Panc1 (cell line): ENCODE data around the gene CAPRIN2. TPM values are rescaled to one million over a fixed set of nuclear protein-coding genes. Genes with fewer than 3 reads are reported as not detected.

ENCODE experiments used
- ATAC-seq: fragments of 200-7000 bp; cut with Tn5 transposase; 2 replicates; pipeline ENCODE4 v1.9.1; 2020; ENCODE audit warnings: mild to moderate bottlenecking, moderate library complexity
- BruUV-seq: library from RNA; stranded (reverse); fragments of 400-500 nt; replicated peaks from 2 replicates; lab custom pipeline; 2021; lab: Mats Ljungman, UMichigan
- CTCF ChIA-PET: fragments of 300-600 bp; sonication (Branson Sonifier 250); formaldehyde crosslinking; loops from one replicate; lab custom pipeline; 2022; ENCODE audit warnings: antibody characterized with exemption; lab: Charles Lee
- POLR2A ChIA-PET: fragments of 300-600 bp; sonication (Branson Sonifier 250); formaldehyde crosslinking; loops from one replicate; lab custom pipeline; 2022; ENCODE audit warnings: antibody characterized with exemption; lab: Charles Lee
- DNase-seq: peaks from one replicate; pipeline ENCODE4 v3.0.0-alpha.2; 2010; ENCODE audit warnings: low read depth, low spot score
- H3K27ac ChIP-seq: 2 replicates; pipeline ENCODE4 v1.5.1; 2011; ENCODE audit warnings: mild to moderate bottlenecking, low read length, inconsistent platforms
- H3K27me3 ChIP-seq: fragments of 200-500 bp; sonication (Bioruptor generic); 2 replicates; pipeline ENCODE4 v1.6.0; 2014; ENCODE audit warnings: low read length, inconsistent platforms; ENCODE audit not compliant: control insufficient read depth, insufficient read depth
- H3K36me3 ChIP-seq: fragments of 200-500 bp; sonication (Bioruptor generic); 2 replicates; pipeline ENCODE4 v1.5.1; 2014; ENCODE audit warnings: inconsistent platforms, mild to moderate bottlenecking, low read length, moderate library complexity; ENCODE audit not compliant: control insufficient read depth, insufficient read depth
- H3K4me1 ChIP-seq: 2 replicates; pipeline ENCODE4 v1.5.1; 2011; ENCODE audit warnings: inconsistent platforms, mild to moderate bottlenecking, low read length, moderate library complexity; ENCODE audit not compliant: control insufficient read depth, insufficient read depth
- H3K4me3 ChIP-seq, 2 experiments: 2 replicates each; pipeline ENCODE4 v1.5.1; 2011 to 2012; ENCODE audit warnings: low read depth in 2 of 2, low read length in 2 of 2, mild to moderate bottlenecking in 2 of 2, inconsistent platforms in 1 of 2, moderate library complexity in 1 of 2
- H3K9me3 ChIP-seq: fragments of 200-500 bp; sonication (Bioruptor generic); 2 replicates; pipeline ENCODE4 v1.5.1; 2014; ENCODE audit warnings: low read depth, mild to moderate bottlenecking, inconsistent platforms, low read length, moderate library complexity; ENCODE audit not compliant: control insufficient read depth, insufficient read depth
- POLR2AphosphoS5 ChIP-seq: IDR thresholded peaks from 2 replicates; pipeline ENCODE4 v1.6.1; 2012; ENCODE audit warnings: mild to moderate bottlenecking, low read depth, low read length, moderate library complexity
- SIN3A ChIP-seq: IDR thresholded peaks from 2 replicates; pipeline ENCODE4 v1.6.1; 2012; ENCODE audit warnings: low read depth, mild to moderate bottlenecking, low read length, moderate library complexity, borderline replicate concordance; ENCODE audit not compliant: insufficient read depth
- TCF7L2 ChIP-seq: IDR thresholded peaks from 2 replicates; pipeline ENCODE4 v1.6.1; 2011; ENCODE audit warnings: mild to moderate bottlenecking, low read depth, low read length, inconsistent platforms
- in situ Hi-C: cut with HindIII; loops from 2 replicates; pipeline ENCODE4 v1.10.0; 2016; ENCODE audit warnings: low sequenced_read_pairs, low pct_unique_long_range_greater_than_20kb
- intact Hi-C: fragments of 100-400 bp; cut with micrococcal nuclease; formaldehyde crosslinking; loops from one replicate; pipeline ENCODE4 v1.10.0; 2022; ENCODE audit not compliant: unreplicated experiment
- total RNA-seq: library from RNA; stranded (reverse); gene quantifications from one replicate; pipeline ENCODE4 v1.2.1, GENCODE V29; 2021; ENCODE audit not compliant: unreplicated experiment
- TF ChIP-seq, protein P1 (sequence below), 2 experiments: IDR thresholded peaks; 2 replicates each; pipeline ENCODE4 v1.6.1; 2011 to 2012; ENCODE audit warnings: low read depth in 2 of 2, control low read depth in 1 of 2, low read length in 1 of 2, mild to moderate bottlenecking in 1 of 2, moderate library complexity in 1 of 2; ENCODE audit not compliant: insufficient read depth in 1 of 2
- TF ChIP-seq, protein P2 (sequence below): fragments of 450-650 bp; IDR thresholded peaks from 2 replicates; pipeline ENCODE4 v1.5.1; 2017; ENCODE audit warnings: mild to moderate bottlenecking

Gene CAPRIN2
- total RNA-seq, 1 experiment from 2014 or later: 28.6 TPM

DNA sequence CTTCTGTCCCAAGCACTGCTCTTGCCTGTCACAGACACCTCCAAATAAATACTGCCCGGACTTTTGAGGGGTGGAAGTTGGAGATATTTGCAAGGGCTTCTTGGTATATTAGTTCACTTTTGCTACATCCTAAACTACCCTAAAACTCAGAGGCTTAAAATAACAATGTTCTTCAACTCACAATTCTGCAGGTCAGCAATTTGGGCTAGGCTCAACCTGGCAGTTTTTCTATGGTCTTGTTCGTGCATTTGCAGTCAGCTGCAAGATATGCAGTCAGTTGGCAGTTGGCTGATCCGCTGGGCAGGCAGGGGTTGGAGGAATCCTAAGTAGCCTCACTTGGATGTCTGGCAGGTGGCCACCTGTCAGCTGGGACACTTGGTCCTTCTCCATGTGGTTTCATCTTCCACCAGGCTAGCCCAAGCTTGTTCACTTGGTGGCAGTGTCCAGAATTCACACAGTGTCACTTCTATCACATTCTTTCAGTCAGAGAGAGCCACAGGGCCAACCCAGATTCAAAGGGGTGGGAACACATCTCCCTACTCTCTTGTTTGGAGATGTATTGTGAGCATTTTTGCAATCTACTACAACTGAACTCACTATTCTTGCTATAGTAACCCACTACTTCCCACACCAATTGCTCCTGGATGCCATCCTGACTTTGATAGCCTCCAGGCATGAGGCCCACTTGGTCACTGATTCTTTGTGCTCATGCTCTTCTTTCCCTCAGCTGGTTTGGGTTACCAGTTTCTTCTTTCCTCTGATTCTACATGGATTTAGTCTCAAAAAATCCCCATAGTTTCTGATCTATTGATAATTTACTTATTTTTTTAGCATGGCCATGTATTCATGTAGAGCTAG, 27.8 kb upstream of the CAPRIN2 start:
- Histone ChIP-seq H3K4me3 (no peak overlapping the region), H3K36me3 (no peaks in the 10 kb centered on the region), H3K9me3 (peaks cover 21% of the 10 kb centered on the region), H3K27ac (no peak overlapping the region), H3K27me3 (no peaks in the 10 kb centered on the region), H3K4me1 (no peaks in the 10 kb centered on the region)
- intact Hi-C loops: no loop called here
- POLR2A ChIA-PET: interaction anchor here (0.6 kb wide), 1 partner anchor 110 kb away, joined by 3 read pairs; no protein-coding TSS in a partner anchor
- TF ChIP-seq, protein P1, sequence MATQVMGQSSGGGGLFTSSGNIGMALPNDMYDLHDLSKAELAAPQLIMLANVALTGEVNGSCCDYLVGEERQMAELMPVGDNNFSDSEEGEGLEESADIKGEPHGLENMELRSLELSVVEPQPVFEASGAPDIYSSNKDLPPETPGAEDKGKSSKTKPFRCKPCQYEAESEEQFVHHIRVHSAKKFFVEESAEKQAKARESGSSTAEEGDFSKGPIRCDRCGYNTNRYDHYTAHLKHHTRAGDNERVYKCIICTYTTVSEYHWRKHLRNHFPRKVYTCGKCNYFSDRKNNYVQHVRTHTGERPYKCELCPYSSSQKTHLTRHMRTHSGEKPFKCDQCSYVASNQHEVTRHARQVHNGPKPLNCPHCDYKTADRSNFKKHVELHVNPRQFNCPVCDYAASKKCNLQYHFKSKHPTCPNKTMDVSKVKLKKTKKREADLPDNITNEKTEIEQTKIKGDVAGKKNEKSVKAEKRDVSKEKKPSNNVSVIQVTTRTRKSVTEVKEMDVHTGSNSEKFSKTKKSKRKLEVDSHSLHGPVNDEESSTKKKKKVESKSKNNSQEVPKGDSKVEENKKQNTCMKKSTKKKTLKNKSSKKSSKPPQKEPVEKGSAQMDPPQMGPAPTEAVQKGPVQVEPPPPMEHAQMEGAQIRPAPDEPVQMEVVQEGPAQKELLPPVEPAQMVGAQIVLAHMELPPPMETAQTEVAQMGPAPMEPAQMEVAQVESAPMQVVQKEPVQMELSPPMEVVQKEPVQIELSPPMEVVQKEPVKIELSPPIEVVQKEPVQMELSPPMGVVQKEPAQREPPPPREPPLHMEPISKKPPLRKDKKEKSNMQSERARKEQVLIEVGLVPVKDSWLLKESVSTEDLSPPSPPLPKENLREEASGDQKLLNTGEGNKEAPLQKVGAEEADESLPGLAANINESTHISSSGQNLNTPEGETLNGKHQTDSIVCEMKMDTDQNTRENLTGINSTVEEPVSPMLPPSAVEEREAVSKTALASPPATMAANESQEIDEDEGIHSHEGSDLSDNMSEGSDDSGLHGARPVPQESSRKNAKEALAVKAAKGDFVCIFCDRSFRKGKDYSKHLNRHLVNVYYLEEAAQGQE (IDR thresholded peaks at IDR 0.05; ENCODE audit: insufficient read depth in 1 of 2, low read depth in 2 of 2, low read length in 1 of 2): no peak
- TF ChIP-seq, protein P2, sequence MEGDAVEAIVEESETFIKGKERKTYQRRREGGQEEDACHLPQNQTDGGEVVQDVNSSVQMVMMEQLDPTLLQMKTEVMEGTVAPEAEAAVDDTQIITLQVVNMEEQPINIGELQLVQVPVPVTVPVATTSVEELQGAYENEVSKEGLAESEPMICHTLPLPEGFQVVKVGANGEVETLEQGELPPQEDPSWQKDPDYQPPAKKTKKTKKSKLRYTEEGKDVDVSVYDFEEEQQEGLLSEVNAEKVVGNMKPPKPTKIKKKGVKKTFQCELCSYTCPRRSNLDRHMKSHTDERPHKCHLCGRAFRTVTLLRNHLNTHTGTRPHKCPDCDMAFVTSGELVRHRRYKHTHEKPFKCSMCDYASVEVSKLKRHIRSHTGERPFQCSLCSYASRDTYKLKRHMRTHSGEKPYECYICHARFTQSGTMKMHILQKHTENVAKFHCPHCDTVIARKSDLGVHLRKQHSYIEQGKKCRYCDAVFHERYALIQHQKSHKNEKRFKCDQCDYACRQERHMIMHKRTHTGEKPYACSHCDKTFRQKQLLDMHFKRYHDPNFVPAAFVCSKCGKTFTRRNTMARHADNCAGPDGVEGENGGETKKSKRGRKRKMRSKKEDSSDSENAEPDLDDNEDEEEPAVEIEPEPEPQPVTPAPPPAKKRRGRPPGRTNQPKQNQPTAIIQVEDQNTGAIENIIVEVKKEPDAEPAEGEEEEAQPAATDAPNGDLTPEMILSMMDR: no peak
- TF ChIP-seq POLR2AphosphoS5: no peak
- no peak for TF ChIP-seq TCF7L2
- TF ChIP-seq SIN3A: no peak
- in situ Hi-C loops: no loop called here
- DNase-seq: no peak
- BruUV-seq: no TSS peak
- CTCF ChIA-PET: no interaction called here
- peak; percentile 17; the same call in 1 of the 2 replicates for ATAC-seq

DNA sequence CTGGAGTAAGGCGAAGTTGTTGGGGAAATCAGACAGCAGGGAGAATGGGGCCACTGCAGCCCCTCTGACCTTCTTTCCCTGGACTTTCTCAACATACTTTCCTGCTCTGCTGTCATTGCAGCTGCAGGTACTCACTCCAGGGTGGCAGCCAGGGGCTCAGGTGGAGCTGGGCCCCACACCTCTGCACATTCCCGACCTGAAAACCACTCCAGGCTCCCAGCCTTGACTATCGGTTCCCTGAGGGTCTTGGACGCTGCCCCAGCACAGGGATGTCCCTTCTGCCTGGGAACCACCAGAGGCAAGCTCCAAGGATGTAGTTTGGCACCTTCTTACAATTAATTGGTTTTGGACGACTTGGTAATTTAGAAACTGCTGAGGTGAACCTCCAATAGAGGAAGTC, 24.8 kb upstream of the CAPRIN2 start:
- intact Hi-C loops: no loop called here
- TF ChIP-seq, protein P1 (IDR thresholded peaks at IDR 0.05; ENCODE audit: insufficient read depth in 1 of 2, low read depth in 2 of 2, low read length in 1 of 2): no peak
- TF ChIP-seq, protein P2: no peak
- TF ChIP-seq POLR2AphosphoS5 (no peak), SIN3A (no peak)
- POLR2A ChIA-PET: no interaction called here

More for the DNA sequence above, 24.8 kb upstream of the CAPRIN2 start:
- H3K27ac ChIP-seq: no peak overlapping the region
- H3K9me3 ChIP-seq: peaks cover 33% of the 10 kb centered on the region
- CTCF ChIA-PET: no interaction called here
- H3K36me3 ChIP-seq: no peaks in the 10 kb centered on the region
- DNase-seq (no peak), ATAC-seq (no peak)
- in situ Hi-C loops: no loop called here
- no TSS peak for BruUV-seq
- no peaks in the 10 kb centered on the region for H3K4me1 ChIP-seq
- H3K27me3 ChIP-seq: no peaks in the 10 kb centered on the region
- H3K4me3 ChIP-seq: no peak overlapping the region
